Cerebellar nuclear complex (tissue), 1 donor: ENCODE measurements around the gene STAP2.
A peak's percentile ranks its signal among the peaks of the same experiment; 100 is the strongest.

ENCODE experiments used
- DNase-seq, 2 experiments: peaks; one replicate each; lab custom pipeline; 2025; lab: John Stamatoyannopoulos, UW

The STAP2 gene

DNA sequence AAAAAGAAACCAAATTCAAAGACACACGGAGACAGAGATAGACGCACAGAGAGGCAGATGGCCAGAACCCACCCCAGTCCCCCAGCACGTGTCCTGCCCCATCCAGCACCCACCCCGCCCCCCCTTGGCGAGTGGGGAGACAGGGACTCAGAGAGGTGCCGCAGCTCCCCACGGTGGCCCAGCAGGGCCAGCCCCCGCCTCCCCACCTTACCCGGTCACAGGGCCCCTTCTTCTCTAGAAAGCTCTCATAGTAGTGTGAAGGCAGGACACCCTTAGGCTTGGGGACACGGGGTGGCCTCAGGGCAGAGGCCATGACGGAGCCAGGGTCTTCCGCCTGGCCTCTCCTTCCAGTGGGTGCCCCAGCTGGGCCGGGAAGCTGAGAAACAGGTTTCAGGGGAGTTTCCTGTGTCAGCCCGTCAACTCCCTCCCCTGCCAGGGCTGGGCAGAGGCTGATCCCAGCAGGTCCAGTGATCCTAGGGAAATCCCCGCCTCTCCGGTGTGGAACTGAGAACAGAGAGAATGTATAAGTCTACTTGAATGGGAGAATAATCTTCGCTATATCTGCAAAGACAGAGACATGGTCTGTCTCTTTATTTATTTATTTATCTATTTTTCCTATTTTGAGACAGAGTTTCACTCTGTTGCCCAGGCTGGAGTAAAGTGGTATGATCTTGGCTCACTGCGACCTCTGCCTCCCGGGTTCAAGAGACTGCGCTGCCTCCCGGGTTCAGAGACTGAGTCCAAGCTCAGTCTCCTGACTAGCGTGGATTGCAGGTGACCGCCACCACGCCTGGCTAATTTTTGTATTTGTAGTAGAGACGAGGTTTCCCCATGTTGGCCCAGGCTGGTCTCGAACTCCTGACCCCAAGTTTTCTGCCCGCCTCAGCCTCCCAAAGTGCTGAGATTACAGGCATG lies at the start of gene STAP2:
Gene STAP2 (minus strand): TSS at position 387 of the 915 bp plus-strand sequence. CDS start 74 bp downstream, at position 313.
- DNase-seq: no peak

- no peak for DNase-seq
Measured at GRCh38 chr19:4386041-4386782, 47.6 kb upstream of the STAP2 start.

GRCh38 chr19:4385291-4386040 lies 46.8 kb upstream of the STAP2 start:
- no peak for DNase-seq

GRCh38 chr19:4380254-4380727 lies 41.7 kb upstream of the STAP2 start:
- no peak for DNase-seq

DNA sequence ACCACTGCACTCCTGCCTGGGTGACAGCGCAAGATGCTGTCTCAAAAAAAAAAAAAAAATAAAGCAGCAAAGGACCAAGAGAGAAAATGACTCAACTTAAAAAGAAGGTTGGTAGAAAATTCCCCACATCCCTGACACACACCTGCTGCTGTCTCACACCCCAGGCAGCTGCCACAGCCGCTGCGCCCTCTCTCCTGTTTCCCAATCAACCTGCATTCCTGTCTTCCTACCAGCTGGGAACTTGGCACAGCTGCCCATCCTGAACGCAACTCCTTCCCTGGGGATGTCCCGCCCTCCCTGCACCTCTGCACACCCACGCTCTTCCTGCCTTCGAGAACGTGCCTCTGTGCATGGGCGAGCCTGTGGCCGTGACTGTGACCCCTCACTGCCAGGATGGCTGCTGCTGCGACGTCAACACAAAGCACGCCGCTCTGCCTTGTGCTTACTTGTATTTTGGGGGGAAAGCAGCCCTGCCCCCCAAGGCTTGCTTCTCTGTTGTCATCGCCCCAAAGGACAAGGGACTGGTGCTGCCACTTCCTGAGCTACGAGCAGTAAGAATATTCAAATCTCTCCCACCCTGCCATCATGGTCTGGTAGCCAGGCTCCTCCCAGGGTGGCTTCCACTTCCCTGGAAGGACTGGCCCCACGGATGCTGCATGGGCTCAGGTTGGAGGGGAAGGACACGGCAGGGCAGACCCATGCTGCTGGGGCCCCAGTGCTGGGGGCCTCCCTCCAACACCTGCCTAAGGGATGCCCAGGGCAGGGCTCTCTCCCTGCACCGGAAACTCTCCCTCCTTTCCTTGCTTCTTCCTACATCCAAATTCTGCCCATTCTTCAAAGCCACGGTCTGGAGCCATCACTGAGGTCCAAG lies 41.0 kb upstream of the STAP2 start:
- no peak for DNase-seq

DNA sequence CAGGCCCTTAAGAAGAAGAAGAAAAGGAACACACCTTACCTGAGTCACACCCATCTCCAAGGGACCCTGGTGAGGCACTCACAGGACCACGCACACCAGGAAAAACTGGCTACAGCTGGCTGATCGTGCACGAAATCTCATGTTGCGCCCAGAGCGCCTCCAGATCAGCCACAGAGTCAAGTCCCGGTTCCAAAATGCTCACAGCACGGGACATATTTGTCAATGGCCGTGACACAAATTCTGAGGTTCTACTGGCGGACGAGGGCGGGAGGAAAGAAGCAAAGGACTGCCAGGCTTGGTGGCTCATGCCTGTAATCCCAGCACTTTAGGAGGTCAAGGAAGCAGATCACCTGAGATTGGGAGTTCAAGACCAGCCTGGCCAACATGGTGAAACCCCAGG lies 40.3 kb upstream of the STAP2 start:
- no peak for DNase-seq

DNA sequence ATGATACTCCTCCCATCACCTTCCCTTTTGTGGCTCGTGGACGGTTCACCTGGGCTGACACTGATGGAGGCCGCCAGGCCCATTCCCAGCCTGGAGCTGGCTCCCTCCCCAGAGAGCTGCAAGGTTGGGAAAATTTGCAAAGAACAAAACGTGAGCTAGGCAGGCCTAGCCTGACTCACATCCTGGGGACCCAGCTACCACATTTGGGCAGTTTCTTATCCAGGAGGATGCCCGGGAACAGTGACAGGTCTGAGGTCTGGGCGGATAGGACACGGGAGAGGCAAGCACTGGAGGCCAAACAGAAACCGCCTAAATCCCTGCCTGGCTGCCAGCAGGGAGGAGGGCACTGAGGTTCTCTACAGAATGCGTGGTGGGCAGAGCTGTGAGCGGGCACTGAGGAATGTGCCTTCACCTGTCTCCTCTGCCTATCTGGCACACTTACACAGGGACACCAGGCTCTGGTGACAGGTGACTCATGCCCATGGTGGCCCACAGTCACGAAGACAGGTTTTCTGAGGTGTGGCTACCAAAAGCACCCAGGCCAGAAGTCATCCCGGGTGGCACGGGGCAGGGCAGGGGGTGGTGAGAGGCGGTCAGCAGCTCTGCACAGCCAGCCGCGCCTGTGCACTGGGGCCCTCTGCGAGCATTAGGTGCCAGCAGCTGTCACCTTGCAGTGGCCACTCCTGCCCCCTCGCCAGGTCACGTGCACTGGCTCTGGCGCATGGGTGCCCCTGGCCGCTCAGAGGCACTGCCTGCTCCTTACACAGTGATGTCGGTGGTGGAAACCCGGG lies 38.6 kb upstream of the STAP2 start:
- no peak for DNase-seq

- no peak for DNase-seq
Measured at GRCh38 chr19:4376671-4376990, 38.0 kb upstream of the STAP2 start.

GRCh38 chr19:4376028-4376670 lies 37.5 kb upstream of the STAP2 start:
- DNase-seq: no peak

DNA sequence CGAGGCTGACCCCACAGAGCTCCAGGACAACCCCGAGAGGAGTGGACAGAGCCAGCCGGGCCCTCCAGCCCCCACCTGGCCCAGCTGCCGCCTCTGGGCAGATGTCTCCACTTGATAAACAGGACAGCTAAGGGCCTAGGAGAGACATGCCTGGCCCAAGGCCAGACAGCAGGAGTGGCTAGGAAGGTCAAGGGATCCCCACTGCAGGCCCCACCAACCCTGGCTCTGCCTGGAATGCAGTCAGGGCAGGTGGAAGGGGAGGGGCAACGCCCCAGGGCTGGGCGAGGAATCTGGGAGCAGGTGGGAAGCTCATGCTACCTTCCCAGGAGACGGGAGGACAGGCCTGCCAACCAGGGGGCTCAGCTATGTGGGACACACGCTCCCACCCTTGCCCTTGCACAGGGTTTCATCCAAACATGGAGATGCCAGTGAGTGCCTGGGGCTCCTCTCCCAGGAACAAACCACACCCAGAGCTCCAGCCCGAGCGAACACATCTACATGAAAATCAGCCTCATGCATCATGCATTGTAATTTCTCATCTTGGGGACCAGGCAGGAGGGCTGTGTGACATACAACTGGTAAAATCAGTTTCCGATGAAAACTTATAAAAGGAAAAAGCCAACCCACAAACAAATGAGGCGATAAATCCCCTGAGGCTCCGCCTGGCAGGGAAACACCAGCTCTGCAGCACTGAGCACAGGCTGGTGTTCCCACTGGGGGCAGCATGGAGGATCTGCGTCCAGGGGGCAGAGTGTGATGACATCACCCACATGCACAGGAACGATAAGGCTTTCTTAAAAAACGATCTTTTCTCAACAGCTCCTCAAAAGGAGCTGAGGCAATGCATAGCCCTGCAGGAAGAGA lies 36.8 kb upstream of the STAP2 start:
- DNase-seq: no peak

GRCh38 chr19:4374498-4375163 lies 36.0 kb upstream of the STAP2 start:
- DNase-seq: no peak

DNA sequence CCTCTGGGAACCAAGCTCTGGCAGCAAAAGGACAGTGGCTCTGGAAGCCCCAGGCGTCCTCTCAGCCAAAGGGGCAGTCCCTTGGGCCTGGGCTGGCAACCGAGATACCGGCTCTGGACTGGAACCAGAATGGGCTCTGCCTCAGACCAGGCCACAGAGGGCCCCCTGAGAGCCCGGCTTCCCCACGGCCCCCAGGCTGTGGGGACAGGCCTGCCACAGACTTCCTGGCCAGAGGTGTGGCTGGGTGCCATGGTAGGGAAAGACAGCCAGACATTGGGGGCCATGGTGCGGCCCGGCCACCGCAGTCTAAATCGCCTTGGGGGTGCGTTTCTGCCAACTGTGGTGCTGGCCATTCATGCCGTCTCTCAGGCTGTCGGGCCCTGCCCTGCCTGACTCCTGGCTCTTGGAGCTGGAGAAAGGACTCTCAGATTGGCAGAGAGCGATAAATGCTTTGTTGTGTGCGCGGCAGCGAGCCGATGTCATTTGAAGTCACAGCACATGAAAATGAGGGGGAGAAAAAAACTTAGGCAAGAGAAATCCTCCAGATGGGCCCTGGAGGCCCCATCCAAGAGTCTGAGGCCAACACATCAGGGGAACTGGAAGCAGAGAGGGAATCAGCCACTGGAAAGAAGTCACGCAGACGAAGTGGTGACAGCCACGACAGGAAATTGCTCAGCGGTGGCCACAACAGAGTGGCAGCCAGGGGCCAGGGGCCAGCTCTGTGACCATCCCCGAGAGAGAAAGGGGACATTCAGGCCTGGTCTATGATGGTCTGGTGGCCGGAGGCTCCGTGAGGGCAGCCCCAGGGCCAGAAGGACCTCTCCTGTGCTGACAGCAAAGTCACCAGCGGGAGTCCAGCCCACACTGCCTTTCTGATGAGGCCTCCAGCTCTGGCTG lies 35.2 kb upstream of the STAP2 start:
- peak in 1 of 2 experiments; percentile 29 for DNase-seq

DNA sequence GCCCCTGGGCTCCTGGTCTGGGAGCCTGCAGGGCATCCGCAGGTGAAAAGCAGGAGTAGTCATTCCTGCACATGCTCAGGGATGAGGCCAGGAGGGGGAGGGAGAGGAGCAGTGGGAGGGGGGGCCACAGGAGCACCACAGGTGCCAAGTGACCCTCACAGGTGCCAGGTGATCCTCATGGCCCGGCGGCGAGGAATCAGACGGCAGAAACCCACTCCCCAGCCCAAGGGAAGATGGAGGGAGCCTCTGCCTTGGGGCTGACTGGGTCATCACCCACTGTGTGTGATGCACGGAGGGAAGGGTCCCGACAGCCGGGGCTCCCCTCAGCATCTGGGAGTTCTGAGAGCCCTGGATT lies 34.4 kb upstream of the STAP2 start:
- DNase-seq: no peak

GRCh38 chr19:4372165-4373012 lies 33.8 kb upstream of the STAP2 start:
- no peak for DNase-seq

DNA sequence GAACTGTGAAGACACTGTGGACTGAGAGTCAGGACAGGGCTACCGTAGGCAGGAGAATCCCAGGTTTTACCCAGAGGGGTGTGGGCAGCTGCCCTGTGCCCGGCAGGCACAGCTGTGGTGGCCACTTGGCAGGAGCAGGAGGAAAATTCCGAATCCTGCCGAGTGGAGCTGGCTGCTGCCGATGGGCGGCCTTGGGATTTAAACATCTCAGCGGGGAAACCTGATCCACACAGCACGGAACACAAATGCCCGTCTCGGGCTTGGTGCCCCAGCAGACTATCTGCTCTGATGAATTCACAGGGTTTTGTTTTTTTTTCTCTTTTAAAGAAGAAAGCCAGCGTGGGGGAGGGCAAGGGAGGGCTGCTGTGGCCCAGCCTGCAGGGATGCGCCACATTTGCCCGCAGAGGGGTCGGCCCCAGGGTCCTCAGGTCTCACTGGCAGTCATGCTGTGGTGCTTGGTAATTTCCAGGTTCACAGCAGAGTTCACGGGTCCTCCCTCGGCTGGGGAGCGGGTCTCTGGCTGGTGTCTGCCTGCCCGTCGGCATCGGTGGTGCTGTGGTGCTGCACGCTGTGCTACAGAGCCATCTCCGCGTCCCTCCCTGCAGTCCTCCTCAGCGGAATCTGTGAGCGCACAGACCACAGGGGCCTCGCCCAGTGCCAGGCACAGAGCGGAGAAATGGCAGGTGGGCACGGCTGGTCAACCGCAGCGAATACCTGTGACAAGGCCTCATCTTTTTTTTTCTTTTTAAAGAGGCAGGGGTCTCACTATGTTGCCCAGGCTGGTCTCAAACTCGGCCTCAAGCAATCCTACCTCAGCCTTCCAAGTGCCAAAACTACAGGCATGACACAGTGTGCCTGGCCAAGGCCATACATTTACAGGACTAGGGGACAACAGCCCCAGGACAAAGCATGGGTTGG lies 32.9 kb upstream of the STAP2 start:
- DNase-seq: no peak
